Stimulated activated naive CD4-positive, alpha-beta T cell (primary cell): Measurements from ENCODE around the gene KRT80.

Source experiments
- DNase-seq, 6 experiments: peaks; one replicate each; lab custom pipeline; 2025; lab: John Stamatoyannopoulos, UW

The KRT80 gene

DNA sequence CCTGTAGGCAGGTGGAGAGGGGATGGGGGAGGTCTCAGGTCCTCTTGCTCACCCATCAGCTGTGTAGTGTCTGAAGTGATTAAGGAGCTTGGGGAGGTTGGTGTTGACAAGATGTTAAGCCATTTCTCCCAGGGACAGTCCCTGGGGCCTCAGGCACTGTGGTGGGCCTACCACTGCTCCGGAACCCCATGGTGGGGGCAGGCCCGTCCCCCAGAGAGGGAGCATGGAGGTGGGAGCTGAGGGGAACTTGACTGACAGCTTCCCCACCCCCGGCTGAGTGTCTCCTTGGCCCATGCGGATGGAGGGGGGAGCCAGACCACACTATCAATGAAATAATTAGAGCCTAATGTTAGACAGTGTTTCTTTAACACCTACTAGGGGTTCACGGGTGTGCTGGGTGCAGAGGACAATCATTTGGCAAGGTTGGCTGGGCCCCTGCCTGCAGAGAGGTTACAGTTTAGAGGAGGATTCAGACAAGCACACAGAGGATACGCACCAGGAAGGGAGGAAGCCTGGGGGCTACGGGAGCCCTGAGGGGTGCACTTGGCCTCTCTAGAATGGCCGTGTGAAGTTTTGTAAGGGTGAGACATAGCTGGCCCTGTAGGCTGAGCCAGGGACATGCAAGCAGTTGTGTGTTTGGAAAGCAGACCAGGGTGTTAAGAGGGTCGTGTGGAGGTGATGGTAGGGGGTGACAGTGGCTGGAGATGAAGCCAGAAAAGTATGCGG is 19.3 kb upstream of the KRT80 start:
- DNase-seq: no peak

DNA sequence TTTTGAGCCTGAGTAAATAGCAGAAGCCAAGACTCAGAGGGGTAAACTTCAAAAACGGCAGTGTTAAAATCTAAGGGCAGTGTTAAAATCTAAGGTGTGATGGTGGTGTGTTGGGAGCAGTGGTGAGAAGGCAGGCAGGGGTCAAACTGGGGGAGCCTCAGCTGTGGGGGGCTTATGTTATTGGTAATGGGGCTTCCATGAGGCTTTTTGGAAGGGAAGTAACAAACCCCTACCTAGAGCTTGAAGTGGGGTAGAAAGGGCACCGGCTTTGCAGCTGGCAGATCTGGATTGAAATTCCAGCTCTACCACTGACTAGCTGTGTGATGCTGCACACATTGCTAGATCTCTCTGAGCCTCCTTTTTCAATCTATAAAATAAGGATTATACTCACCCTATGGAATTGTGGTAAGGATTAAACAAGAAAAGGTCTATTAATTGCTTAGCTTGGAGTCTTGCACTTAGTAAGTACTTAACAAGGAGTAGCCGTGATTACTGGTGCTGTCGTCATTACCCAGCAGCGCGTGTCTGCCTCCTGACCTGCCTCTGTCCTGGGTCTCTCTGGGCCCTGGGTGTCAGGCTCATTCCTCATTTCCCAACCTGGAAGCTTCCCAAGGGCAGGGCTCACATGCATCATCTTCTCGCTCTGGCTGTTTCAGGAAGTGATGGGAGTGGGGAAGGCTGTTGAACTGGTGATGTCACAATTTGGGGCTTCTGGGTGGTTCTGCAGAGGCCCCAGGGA is 18.5 kb upstream of the KRT80 start:
- no peak for DNase-seq

DNA sequence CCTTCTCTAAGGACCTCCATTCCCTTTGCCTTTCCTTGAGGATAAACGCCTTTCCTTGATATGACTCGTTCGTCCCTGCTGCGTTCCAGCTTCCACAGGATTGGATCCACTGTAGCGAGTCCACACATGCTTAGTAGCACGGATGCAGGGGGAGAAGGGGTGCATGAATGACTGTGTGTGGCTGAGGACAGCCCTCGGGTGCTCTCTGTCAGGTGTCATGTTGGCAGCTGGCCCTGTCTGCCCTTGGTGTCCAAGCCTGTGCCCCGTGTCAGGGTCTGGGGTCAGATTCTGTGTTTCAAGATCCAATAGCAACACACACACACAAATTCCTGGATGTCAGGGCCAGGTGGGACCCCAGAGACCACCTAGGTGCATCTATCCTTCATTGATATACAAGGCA is 17.5 kb upstream of the KRT80 start:
- no peak for DNase-seq

DNA sequence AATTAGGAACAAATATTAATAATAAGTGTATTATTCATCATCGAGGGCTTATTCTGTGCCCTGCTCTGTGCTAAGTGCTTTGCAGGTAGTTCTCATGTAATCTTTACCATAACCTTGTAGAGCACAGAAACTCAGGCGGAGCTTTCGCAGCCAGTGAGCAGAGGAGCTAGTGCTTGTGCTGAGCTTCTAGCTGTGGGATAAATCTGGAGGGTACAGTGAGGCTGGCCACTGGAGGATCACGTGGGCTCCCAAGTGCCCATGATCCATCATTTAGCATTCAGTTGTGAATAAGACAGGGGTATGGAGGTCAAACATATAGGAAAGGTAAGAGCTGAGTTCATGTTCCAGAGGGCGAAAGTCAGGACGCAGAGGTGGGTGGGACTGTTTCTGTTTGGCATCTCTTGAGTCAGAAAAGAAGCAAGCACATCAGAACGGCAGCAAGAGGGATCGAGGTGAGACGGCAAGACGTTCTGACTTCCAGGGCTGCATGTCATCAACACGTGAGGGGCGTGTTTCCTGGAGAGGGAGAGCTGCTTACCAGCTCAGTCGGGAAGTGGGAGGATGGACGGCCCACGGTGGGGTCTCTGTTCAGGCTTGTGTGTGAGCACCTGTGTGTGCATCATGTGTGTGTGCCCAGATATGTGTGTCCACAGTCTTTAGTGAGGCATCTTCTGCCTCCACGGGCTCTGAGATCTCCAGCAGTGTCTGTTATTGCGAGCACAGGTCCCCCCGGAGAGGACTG is 16.8 kb upstream of the KRT80 start:
- no peak for DNase-seq

DNA sequence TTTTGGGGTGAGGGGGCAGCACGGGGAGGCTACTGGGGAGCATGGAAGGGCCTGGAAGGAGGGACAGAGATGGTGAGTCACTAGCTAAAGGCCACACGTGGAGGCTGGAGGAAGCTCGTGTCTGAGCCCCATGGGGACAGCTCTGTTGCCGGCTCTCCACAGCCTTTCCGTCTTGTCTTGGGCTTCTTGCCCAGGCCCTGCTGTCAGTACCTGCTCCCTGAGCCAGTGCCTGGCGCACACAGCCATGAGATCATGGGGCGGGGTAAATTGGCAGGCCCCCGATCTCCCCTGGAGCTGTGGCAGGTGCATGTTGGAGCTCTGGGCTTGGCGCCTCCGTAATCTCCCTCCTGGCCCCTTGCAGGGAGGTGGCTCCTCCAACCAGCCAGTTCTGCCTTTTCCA is 16.1 kb upstream of the KRT80 start:
- no peak for DNase-seq

DNA sequence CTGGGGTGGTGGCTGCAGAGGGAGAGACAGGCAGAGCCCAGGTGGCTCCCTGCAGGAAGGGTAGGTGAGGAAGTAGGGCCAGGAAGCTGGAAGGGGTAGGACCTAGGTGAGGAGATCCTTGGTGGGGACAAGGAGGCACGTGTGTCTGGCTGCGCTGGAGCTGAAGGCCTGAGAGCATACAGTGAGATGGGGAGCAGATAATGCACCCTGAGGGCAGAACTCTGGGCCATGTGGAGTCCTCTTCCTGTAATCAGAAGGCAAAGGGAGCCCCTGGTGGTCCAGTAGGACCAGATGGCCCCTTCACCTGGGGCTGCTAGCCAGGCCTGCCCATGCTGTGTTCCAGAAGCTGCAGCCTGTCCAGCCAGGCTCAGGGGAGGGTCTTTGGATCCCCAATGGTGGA is 15.3 kb upstream of the KRT80 start:
- no peak for DNase-seq

DNA sequence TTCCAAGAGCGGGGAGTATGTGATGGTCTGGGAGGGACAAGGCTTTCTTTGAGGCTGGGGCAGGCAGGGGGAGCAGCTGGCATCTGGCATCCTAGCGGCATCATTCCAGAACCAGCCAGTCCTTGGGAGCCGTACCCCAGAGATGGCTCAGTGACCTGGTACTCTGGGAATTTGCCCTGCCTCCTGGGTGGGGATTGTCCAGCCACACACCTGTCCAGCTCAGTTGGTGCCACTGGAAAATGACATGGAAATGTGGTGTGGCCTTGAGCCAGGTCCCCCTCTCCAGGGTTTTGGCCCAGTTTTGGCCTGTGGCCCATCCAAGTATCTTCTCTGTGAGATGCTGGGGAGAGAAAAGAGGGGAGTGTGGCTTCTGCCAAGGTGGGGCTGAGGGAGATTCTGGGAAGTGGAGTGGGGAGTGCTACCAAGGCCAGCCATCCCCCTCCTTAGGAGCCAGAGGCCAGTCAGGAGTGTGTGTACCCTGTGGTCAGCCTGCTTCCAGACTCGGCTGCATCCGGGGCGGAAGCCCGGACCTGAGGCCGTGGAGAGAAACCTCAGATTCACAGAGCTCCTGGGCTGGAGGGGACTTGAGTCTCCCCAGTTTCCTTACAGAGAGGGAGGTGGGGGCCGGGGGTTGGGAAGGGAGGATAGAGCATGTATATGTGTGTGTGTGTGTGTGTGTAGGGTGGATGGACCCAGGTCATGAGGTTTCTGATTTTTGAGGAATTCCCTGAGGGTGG is 14.7 kb upstream of the KRT80 start:
- no peak for DNase-seq

DNA sequence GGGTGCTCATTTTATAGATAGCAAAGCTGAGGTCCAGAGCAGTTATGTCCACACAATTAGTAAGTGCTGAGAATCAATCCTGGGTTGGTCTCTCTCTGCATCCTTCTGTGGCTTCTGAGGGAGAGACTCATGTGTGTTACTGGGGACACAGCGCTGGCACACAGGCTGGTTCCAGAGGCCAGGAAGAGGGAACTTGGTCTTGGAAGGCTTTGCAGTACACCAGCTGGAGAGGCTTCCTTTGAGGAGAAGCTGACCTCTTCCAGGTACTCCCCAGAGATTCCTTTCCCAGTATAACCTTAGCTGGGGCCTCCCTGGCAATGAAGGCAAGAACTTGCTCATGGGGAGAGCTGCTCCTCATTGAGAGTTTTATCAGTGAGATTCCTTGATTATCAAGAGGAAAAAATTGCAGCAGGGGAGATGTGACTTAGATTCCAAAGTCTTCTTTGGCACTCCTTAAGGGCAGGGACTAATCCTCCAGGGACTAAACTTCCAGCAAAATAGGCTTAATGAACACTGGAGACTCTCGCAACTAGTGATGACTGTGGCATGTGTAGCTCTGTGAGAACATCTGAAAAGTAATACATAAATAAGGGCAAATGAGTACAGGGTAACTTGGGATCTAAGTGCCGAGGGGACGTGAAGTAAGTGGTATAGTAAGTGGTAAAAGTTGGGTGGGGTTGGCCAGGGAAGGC is 13.9 kb upstream of the KRT80 start:
- DNase-seq: no peak

DNA sequence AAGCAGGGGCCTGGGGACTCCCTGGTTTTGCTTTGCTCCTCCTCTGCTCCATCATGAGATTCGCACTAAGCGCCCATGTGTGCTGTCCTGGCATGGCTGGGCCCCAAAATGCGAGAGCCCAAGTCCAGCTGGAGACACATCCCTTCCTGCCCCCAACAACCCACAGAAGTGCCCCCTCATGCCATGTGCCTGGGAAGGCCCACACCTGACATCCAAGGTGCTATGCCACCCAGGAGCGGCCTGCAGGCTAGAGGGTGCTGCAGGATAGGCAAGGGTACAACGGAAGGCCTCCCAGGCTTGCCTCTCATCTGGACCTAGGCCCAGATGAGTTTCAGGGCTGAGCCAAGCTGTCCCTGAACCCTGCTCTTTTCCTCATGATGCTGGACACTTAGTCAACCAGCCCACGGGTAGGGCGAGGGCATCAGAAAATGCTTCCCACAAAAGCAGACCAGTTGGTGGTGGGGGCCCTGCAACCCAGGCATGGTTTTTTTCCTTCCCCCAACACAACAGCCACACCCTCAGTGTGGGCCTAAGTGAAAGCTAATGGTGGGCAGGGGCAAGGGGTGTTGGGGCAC is 13.2 kb upstream of the KRT80 start:
- no peak for DNase-seq

DNA sequence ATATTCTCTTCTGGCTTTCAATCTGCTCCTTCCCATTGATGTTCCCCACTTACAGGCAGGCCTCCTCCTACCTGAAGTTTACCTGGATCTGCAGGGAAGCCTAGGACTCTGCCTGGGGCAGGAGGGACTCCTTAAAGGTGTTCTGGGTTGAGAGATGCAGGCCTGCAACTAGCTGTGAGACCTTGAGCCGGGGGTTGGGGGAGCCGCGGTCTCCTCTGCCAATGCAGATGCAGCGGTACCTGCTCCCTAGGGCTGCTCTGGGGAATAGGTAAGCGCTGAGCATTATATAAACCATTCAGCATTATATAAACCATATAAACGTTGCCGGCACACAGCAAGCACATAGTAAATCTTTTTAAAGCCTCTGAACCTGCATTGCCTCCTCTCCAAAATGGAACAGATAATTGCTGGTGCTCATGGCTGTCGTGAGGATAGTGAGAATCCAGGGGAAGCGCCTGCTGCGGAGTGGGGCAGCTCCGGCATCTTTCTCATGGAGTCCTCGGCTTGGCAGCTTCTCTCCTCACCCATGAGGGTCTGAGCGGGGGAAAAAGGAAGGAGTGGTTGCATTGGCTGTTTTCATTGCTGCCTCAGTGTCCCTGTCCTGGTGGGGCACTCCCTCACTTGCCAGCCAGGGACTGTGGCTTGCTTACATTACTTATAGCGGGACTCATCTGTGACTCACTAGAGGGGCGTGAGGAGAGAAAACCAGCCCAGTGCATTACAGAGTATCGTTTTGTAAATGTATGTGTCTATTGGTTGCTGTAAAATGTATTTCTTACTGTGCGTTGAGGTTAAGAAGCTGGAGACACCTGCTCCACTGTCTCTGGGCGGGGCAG is 12.5 kb upstream of the KRT80 start:
- no peak for DNase-seq

DNA sequence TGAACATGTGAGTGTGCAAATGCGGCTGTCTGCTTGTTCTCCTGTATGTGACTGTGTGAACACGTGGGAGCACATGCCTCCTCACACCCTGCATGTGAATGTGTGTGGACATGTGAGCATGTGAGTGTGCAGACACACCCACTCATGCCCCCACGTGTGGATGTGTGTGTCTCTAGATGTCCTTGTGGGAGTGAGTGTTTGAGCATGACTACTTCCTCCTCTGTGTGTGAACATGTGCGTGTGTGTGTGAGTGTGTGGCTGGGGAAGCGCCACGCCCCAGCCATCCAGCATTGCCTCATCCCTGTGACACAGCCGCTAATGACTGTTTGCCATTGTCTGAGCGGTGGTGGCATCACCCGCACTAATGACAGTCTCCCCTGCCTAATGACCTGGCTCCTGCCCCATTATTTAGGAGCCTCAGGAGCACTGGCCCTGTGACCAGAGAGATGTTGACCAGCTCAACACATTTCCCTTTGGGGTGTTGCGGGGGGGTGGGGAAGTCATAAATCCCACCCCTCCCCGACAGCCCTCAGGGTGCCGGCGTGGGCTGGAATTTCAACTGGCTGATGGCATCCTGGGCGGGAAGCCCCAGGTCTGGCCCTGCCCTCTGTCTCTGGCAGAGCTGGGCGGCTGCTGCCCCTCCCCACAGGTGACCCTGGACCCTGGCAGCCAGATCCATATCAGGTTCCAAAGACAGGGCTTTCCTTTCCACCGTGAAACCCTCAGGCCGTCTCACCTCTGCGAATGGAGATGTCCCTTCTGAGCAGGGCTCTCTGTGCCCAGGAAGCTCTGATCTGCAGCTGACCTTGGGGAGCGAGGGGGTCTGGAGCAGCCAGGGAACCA is 11.5 kb upstream of the KRT80 start:
- DNase-seq: no peak

DNA sequence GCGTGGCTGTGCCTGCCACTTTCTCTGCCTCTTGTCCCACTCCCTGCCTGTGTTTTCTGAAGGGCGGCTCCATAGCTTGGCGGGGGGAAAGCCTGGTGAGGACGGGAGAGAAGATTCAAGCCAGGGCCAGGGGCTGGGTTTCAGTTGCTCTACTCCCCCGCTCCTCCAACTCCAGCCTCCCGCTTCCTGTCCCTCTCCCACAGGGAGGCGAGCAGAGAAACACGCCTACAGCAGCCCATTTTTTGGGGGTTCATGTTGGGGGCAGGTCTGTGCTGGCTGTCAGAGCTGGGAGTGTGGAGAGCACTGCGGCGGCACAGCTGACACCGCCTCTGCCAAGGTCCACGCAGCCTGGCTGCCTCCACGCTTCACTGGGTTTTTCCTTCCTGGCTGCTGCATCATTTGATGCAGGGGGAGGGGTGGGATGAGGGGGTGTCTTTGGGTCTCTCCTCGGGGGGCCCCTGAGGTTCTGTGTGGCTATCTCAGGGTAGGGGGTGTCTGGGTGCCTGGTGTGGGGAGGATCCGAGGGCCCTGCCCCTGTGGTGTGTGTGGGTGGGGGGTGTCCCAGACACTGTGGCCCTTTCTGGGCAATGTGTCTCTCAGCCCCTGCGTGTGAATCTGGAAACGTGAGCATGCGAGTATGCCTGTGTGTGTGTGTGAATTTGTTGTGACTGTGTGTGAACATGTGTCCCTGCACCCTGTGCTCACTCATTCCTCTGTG is 10.7 kb upstream of the KRT80 start:
- no peak for DNase-seq

DNA sequence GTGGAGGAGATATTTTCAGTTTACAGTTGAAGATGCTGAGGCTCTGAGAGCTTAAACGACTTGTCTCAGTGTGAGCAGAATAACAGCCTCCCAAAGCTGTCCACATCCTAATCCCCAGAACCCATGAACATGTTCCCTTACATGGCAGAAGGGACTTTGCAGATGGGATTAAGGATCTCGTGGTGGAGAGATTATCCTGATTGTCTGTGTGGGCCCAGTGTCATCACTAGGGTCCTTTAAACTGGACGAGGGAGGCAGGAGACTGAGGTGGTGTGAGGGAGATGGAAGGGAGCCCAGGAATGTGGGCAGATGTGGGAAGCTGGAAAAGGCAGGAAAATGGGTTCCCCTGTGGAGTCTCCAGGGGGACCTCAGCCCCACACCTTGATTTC is 9.6 kb upstream of the KRT80 start:
- no peak for DNase-seq

DNA sequence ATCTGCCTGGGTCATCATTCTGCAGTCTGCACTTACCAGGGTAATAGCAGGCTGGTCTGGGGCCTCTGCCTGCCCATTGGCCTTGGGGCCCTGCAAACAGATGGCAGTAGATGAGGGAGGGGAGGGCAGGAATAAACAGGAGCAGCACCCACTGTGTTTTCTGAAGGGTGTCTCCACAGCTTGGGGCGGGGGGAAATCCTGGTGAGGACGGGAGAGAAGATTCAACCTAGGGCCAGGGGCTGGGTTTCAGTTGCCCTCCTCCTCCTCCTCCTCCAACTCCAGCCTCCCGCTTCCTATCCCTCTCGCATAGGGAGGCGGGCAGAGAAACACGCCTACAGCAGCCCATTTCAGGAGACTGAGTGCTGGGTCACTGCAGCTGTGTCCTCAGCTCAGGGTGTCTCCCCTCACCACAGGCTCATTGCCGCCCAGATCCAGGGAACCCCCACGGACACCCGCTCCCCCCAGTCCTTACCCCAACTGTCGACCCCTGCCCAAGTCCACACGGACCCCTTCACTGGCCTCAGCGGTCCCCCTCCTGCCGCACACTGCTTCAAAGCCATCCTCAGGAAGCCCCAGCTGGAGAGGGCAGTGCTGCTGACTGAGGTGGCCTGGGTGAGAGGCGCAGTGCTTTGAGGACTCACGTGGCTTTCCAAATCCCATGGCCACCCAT is 9.1 kb upstream of the KRT80 start:
- DNase-seq: no peak

DNA sequence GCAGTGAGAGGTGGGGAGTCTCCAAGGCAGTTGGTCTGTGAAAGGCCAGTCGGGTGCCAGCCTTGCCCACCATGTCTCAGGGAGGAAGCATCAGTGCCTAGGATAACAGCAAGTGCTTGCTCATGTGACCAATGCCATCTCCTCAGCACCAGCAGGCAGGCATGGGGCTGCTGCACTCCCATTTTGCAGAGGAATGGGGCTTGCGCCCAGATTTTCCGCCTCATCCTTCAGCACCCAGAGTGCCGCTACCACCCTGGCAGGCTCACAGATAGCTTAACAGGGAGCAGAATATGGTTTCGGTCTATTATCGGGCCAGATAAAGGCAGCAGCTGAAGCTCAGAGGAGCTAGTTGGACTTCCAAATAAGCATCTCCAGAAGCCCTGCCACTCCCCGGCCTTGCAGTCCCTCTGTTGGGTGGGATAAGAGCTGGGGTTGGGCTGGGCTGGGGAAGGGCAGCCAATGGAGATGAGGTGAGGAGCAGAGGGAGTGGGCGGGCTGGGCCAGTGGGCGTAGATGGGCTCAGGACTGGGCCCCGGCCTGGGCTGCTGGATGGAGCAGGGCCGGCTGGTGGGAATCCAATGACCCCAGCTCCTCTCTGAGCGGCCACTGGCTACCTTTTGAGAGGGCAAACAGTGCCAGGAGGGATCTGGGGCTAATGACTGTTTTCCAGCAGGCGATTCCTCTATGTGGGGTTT is 8.4 kb upstream of the KRT80 start:
- no peak for DNase-seq

DNA sequence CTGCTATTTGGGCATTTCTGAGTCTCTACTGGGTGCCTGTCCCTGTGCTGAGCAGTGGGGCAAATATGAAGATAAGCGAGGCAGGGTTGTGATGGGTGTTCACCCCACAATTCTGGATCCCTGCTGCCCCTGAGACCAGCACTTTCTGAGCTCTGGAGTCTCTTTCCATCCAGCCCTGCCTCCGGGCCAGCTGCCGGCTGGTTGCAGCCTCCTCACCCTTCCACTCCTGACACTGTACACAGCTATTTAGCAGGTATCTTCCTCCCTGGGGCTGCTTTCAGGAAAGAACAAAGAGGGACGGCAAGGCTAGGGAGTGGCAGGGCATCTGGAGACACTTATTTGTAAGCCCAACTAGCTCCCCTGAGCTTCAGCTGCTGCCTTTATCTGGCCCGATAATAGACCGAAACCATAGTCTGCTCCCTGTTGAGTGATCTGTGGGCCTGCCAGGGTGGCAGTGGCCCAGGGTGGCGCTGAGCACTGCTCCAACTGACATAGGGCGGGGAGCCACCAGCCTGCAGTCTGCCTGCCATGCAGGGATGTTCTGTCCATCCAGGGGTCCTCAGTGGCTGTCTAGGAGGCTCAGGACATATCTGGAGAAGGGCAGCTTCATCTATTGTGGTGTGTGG is 7.6 kb upstream of the KRT80 start:
- no peak for DNase-seq
